Measurements from ENCODE around the gene IGSF21.

DNA sequence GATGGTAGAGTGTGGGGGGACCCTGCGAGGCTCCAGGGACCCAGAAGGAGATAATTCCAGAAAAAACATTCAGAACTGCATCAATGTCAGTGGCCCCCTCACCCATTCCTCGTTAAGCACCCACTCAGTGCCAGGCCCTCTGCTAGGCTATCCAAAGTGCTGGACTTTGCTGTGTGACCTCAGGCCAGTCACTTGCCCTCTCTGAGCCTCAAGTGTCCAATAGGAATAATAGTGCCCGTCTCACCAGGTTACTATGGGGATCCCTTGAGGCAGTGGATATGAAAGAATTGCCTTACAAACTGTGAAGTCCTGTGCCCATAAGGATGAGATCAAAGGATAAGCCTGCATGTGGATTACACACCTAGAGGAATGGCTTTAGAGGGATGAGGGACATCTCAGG, 83.4 kb downstream of the IGSF21 start:
- TF ChIP-seq, protein P1, sequence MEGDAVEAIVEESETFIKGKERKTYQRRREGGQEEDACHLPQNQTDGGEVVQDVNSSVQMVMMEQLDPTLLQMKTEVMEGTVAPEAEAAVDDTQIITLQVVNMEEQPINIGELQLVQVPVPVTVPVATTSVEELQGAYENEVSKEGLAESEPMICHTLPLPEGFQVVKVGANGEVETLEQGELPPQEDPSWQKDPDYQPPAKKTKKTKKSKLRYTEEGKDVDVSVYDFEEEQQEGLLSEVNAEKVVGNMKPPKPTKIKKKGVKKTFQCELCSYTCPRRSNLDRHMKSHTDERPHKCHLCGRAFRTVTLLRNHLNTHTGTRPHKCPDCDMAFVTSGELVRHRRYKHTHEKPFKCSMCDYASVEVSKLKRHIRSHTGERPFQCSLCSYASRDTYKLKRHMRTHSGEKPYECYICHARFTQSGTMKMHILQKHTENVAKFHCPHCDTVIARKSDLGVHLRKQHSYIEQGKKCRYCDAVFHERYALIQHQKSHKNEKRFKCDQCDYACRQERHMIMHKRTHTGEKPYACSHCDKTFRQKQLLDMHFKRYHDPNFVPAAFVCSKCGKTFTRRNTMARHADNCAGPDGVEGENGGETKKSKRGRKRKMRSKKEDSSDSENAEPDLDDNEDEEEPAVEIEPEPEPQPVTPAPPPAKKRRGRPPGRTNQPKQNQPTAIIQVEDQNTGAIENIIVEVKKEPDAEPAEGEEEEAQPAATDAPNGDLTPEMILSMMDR (IDR thresholded peaks at IDR 0.05) = no peak
- TF ChIP-seq POLR2A (IDR thresholded peaks at IDR 0.05) = no peak
